Glutamatergic neuron (in vitro differentiated cells): ENCODE results near the gene CST6. TPM values are rescaled to one million over a fixed set of nuclear protein-coding genes. Genes with fewer than 3 reads are reported as not detected.

Source experiments
- DNase-seq: peaks from one replicate; pipeline ENCODE4 v3.0.0; 2022
- H3K27ac Mint-ChIP-seq: one replicate; pipeline ENCODE4 v1.8.0; 2020; ENCODE audit warnings: mild to moderate bottlenecking, mixed read lengths, inconsistent platforms; ENCODE audit not compliant: unreplicated experiment
- H3K27me3 Mint-ChIP-seq: one replicate; pipeline ENCODE4 v1.8.0; 2020; ENCODE audit warnings: mild to moderate bottlenecking, moderate library complexity, mixed read lengths, inconsistent platforms; ENCODE audit not compliant: unreplicated experiment
- H3K36me3 Mint-ChIP-seq: one replicate; pipeline ENCODE4 v1.8.0; 2020; ENCODE audit warnings: mild to moderate bottlenecking, mixed read lengths, inconsistent platforms; ENCODE audit not compliant: unreplicated experiment
- H3K4me1 Mint-ChIP-seq: one replicate; pipeline ENCODE4 v1.8.0; 2020; ENCODE audit warnings: mild to moderate bottlenecking, low read depth, mixed read lengths, inconsistent platforms; ENCODE audit not compliant: unreplicated experiment
- H3K4me3 Mint-ChIP-seq: one replicate; pipeline ENCODE4 v1.8.0; 2020; ENCODE audit warnings: mild to moderate bottlenecking, mixed read lengths, inconsistent platforms; ENCODE audit not compliant: unreplicated experiment
- H3K9me3 Mint-ChIP-seq: one replicate; pipeline ENCODE4 v1.8.0; 2020; ENCODE audit warnings: mild to moderate bottlenecking, moderate library complexity, mixed read lengths, inconsistent platforms; ENCODE audit not compliant: unreplicated experiment
- total RNA-seq: library from RNA; stranded (reverse); fragmentation: NEBNext Ultra II Directional; extraction: Animal tissue kit (Norgen Biotek cat#: 25700); gene quantifications from one replicate; pipeline ENCODE4 v1.2.1, GENCODE V29; 2021; ENCODE audit not compliant: unreplicated experiment
- TF ChIP-seq, protein P1 (sequence below): fragments of 200-600 bp; sonication (generic); IDR thresholded peaks from one replicate; pipeline ENCODE4 v1.5.0; 2021; ENCODE audit not compliant: partially characterized antibody, unreplicated experiment

The CST6 gene
- total RNA-seq, 1 donor from 2014 or later, result not detected

DNA sequence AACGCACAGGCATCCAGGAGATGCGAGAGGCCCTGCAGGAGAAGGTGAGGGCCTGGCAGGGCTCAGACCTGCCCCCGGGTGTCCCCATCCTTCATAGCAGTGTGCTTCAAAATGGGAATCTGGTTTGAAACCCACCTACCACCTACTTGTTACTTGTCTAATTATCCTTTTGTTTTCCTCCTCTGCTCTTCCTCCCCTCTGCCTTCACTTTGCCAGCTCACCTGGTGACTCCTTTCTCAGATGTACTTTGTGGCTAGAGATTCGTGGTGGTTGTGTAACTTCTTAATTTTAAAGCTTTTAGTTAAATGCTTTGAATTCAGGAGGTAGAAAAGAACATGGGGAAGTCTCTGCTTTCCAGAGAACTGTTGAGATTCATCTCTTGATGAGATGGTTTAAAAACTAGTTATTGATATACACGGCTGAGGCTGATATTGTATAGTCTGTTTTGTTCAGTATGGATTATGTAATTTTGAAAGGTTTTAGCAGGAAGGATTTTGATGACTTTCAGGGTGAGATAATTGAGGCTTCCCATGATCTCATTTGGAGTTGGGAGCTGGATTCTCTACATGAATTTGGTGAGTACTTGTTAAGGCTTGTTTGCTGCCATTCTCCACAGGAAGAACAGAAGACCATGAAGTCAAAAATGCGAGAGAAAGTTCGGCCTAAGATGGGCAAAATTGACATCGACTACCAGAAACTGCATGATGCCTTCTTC, 48.3 kb downstream of the CST6 start:
- peaks cover 4% of the 10 kb centered on the region for H3K36me3 Mint-ChIP-seq
- no peak overlapping the region for H3K27ac Mint-ChIP-seq
- no peak overlapping the region for H3K4me3 Mint-ChIP-seq
- TF ChIP-seq, protein P1, sequence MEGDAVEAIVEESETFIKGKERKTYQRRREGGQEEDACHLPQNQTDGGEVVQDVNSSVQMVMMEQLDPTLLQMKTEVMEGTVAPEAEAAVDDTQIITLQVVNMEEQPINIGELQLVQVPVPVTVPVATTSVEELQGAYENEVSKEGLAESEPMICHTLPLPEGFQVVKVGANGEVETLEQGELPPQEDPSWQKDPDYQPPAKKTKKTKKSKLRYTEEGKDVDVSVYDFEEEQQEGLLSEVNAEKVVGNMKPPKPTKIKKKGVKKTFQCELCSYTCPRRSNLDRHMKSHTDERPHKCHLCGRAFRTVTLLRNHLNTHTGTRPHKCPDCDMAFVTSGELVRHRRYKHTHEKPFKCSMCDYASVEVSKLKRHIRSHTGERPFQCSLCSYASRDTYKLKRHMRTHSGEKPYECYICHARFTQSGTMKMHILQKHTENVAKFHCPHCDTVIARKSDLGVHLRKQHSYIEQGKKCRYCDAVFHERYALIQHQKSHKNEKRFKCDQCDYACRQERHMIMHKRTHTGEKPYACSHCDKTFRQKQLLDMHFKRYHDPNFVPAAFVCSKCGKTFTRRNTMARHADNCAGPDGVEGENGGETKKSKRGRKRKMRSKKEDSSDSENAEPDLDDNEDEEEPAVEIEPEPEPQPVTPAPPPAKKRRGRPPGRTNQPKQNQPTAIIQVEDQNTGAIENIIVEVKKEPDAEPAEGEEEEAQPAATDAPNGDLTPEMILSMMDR, result no peak
- no peak for DNase-seq
- H3K9me3 Mint-ChIP-seq, result peaks cover 4% of the 10 kb centered on the region
- H3K4me1 Mint-ChIP-seq, result no peaks in the 10 kb centered on the region
- peaks cover 2% of the 10 kb centered on the region for H3K27me3 Mint-ChIP-seq

DNA sequence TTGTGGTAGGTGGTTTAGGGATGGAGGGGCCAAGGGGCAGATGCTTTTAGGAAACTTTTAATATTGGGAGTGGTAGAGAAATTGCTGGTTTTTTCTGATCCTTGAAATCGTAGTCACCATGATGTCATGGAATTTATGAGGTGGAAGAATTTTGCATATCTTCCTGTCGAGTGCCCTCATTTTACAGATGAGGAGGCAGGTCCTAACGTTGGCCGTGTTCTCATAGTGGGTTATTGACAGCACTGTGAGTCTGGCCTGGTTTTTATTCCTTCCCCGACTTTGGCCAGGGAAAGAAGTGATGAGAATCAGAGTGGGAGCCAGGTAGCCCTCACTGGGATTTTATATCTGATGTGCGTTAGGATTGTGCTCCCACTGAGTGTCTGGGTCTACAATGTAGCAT, 49.5 kb downstream of the CST6 start:
- Mint-ChIP-seq H3K4me1 (no peaks in the 10 kb centered on the region), H3K9me3 (peaks cover 4% of the 10 kb centered on the region), H3K36me3 (peaks cover 4% of the 10 kb centered on the region), H3K4me3 (no peak overlapping the region), H3K27me3 (no peaks in the 10 kb centered on the region), H3K27ac (no peak overlapping the region)
- TF ChIP-seq, protein P1, result no peak
- no peak for DNase-seq

DNA sequence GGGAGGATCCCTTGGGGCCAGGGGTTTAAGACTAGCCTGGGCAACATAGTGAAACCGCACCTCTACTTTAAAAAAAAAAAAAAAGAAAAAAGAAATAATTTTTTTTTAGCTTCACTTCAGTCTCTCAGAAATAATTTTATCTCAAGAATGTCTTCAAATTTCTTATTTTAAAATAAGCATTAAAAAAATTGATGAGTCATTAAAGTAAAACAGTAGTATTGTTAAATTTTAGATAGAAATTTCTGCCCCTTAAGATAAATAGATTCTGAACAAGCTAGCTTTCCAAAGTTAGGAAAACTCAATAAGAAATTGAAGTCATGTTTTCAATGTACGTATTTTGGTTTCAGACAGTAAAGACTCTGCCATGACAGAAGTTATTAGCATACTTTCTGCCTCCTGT, 50.6 kb downstream of the CST6 start:
- no peak for DNase-seq
- Mint-ChIP-seq H3K4me1 (no peaks in the 10 kb centered on the region), H3K4me3 (no peak overlapping the region), H3K27ac (no peak overlapping the region), H3K9me3 (peaks cover 4% of the 10 kb centered on the region), H3K27me3 (no peaks in the 10 kb centered on the region), H3K36me3 (peaks cover 4% of the 10 kb centered on the region)
- TF ChIP-seq, protein P1, result no peak

Other genes starting within 250 kb of the CST6 start
- 13.2 TPM for gene AP5B1, start 231.0 kb upstream of the CST6 start, total RNA-seq
- not detected for gene OVOL1, start 224.9 kb upstream of the CST6 start, total RNA-seq
- 14.7 TPM for gene SNX32, start 178.0 kb upstream of the CST6 start, total RNA-seq
- 1,294 TPM for gene CFL1, start 153.8 kb upstream of the CST6 start, total RNA-seq
- 114 TPM for gene MUS81, start 151.6 kb upstream of the CST6 start, total RNA-seq
- 16.3 TPM for gene EFEMP2, start 139.2 kb upstream of the CST6 start, total RNA-seq
- not detected for gene CTSW, start 132.2 kb upstream of the CST6 start, total RNA-seq
- gene FIBP, start 123.5 kb upstream of the CST6 start, total RNA-seq, result 115 TPM
- 23.6 TPM for gene CCDC85B, start 121.3 kb upstream of the CST6 start, total RNA-seq
- not detected for gene FOSL1, start 111.6 kb upstream of the CST6 start, total RNA-seq
- gene C11orf68, start 92.9 kb upstream of the CST6 start, total RNA-seq, result 24.7 TPM
- gene DRAP1, start 92.6 kb upstream of the CST6 start, total RNA-seq, result 68.7 TPM
- not detected for gene TSGA10IP, start 66.5 kb upstream of the CST6 start, total RNA-seq
- 52.3 TPM for gene SART1, start 50.3 kb upstream of the CST6 start, total RNA-seq
- 37.6 TPM for gene EIF1AD, start 9.9 kb upstream of the CST6 start, total RNA-seq
- gene BANF1, start 9.5 kb upstream of the CST6 start, total RNA-seq, result 135 TPM
- not detected for gene CATSPER1, start 14.5 kb downstream of the CST6 start, total RNA-seq
- 2.4 TPM for gene GAL3ST3, start 37.2 kb downstream of the CST6 start, total RNA-seq
- 187 TPM for gene SF3B2, start 40.4 kb downstream of the CST6 start, total RNA-seq
- 30.6 TPM for gene PACS1, start 58.3 kb downstream of the CST6 start, total RNA-seq
- gene KLC2, start 245.7 kb downstream of the CST6 start, total RNA-seq, result 127 TPM